IMR-90 (cell line): ENCODE results near the gene TBC1D8. TPM values are rescaled to one million over a fixed set of nuclear protein-coding genes. Genes with fewer than 3 reads are reported as not detected.
A peak's percentile ranks its signal among the peaks of the same experiment; 100 is the strongest.

Source experiments
- ATAC-seq: fragments of 200-7000 bp; cut with Tn5 transposase; 2 replicates; pipeline ENCODE4 v1.9.1; 2020; ENCODE audit warnings: low read depth, mild to moderate bottlenecking, moderate library complexity
- BruUV-seq: library from RNA; stranded (reverse); fragments of 400-500 nt; replicated peaks from 2 replicates; lab custom pipeline; 2021; lab: Mats Ljungman, UMichigan
- CTCF ChIA-PET: fragments of 300-600 bp; formaldehyde crosslinking; extraction: SDS; loops from one replicate; lab custom pipeline; 2021; ENCODE audit warnings: antibody characterized with exemption; lab: Yijun Ruan, JAX
- POLR2A ChIA-PET: fragments of 300-600 bp; sonication (Branson Sonifier 250); formaldehyde crosslinking; loops from one replicate; lab custom pipeline; 2022; ENCODE audit warnings: antibody characterized with exemption; ENCODE audit not compliant: unreplicated experiment; lab: Charles Lee
- DNase-seq: peaks from one replicate; pipeline ENCODE4 v3.0.0; 2013
- H2AFZ ChIP-seq: replicated peaks from 2 replicates; pipeline ENCODE3; 2013; ENCODE audit warnings: low read length, mild to moderate bottlenecking; ENCODE audit not compliant: poor library complexity
- H2AK5ac ChIP-seq: 2 replicates; pipeline ENCODE4 v1.6.1; 2013; ENCODE audit warnings: low read depth, low read length, inconsistent platforms
- H2AK9ac ChIP-seq: replicated peaks from 2 replicates; pipeline ENCODE3; 2013; ENCODE audit warnings: mild to moderate bottlenecking, low read depth, low read length, moderate library complexity; ENCODE audit not compliant: poor library complexity
- H2BK120ac ChIP-seq: 2 replicates; pipeline ENCODE4 v1.6.1; 2013; ENCODE audit warnings: low read depth, low read length, inconsistent platforms
- H2BK15ac ChIP-seq: 3 replicates; pipeline ENCODE4 v1.6.1; 2013; ENCODE audit warnings: low read depth, low read length, inconsistent platforms
- H2BK20ac ChIP-seq: 2 replicates; pipeline ENCODE4 v1.6.1; 2013; ENCODE audit warnings: low read depth, mild to moderate bottlenecking, inconsistent platforms, low read length, moderate library complexity
- H2BK5ac ChIP-seq: 2 replicates; pipeline ENCODE4 v1.6.1; 2013; ENCODE audit warnings: mild to moderate bottlenecking, low read depth, low read length, inconsistent platforms; ENCODE audit not compliant: poor library complexity, severe bottlenecking
- H3K14ac ChIP-seq: replicated peaks from 2 replicates; pipeline ENCODE4 v1.6.1; 2013; ENCODE audit warnings: low read depth, low read length, inconsistent platforms
- H3K18ac ChIP-seq: 2 replicates; pipeline ENCODE4 v1.6.1; 2013; ENCODE audit warnings: low read depth, low read length, control low read depth
- H3K23ac ChIP-seq: 2 replicates; pipeline ENCODE4 v1.6.1; 2013; ENCODE audit warnings: low read depth, low read length, inconsistent platforms
- H3K27ac ChIP-seq: 2 replicates; pipeline ENCODE4 v1.5.1; 2013; ENCODE audit warnings: mild to moderate bottlenecking, control low read depth, low read length; ENCODE audit not compliant: insufficient read depth
- H3K27me3 ChIP-seq: 2 replicates; pipeline ENCODE4 v1.6.1; 2013; ENCODE audit warnings: low read length; ENCODE audit not compliant: control insufficient read depth, insufficient read depth
- H3K36me3 ChIP-seq: 2 replicates; pipeline ENCODE4 v1.6.1; 2013; ENCODE audit warnings: low read length, mixed read lengths; ENCODE audit not compliant: control insufficient read depth, insufficient read depth
- H3K4ac ChIP-seq: 2 replicates; pipeline ENCODE4 v1.6.1; 2013; ENCODE audit warnings: low read depth, low read length, inconsistent platforms
- H3K4me1 ChIP-seq: 2 replicates; pipeline ENCODE4 v1.6.1; 2013; ENCODE audit warnings: low read length, mixed read lengths; ENCODE audit not compliant: control insufficient read depth, insufficient read depth
- H3K4me2 ChIP-seq: 2 replicates; pipeline ENCODE4 v1.6.1; 2013; ENCODE audit warnings: low read depth, mild to moderate bottlenecking, control low read depth, low read length, moderate library complexity
- H3K4me3 ChIP-seq: 2 replicates; pipeline ENCODE4 v1.5.1; 2013; ENCODE audit warnings: low read depth, mild to moderate bottlenecking, control low read depth, low read length, moderate library complexity; ENCODE audit not compliant: insufficient read depth
- H3K56ac ChIP-seq: 2 replicates; pipeline ENCODE4 v1.6.1; 2013; ENCODE audit warnings: low read length, inconsistent platforms; ENCODE audit not compliant: insufficient read depth; ENCODE audit errors: extremely low read depth
- H3K79me1 ChIP-seq, 2 experiments: 2 replicates each; pipeline ENCODE4 v1.6.1; 2013; ENCODE audit warnings: low read length in 2 of 2, inconsistent platforms in 1 of 2, low read depth in 1 of 2
- H3K9ac ChIP-seq: 2 replicates; pipeline ENCODE4 v1.6.1; 2013; ENCODE audit warnings: low read depth, low read length, control low read depth
- H3K9me1 ChIP-seq: 2 replicates; pipeline ENCODE4 v1.6.1; 2013; ENCODE audit warnings: low read length, inconsistent platforms; ENCODE audit not compliant: insufficient read depth
- H3K9me3 ChIP-seq: 2 replicates; pipeline ENCODE4 v1.6.1; 2013; ENCODE audit warnings: low read length; ENCODE audit not compliant: control insufficient read depth, insufficient read depth
- H4K20me1 ChIP-seq: 2 replicates; pipeline ENCODE4 v1.6.1; 2013; ENCODE audit warnings: low read length, inconsistent platforms; ENCODE audit not compliant: insufficient read depth
- H4K5ac ChIP-seq: 2 replicates; pipeline ENCODE4 v1.6.1; 2013; ENCODE audit warnings: mild to moderate bottlenecking, low read depth, low read length, control low read depth
- H4K8ac ChIP-seq, 2 experiments: 2 replicates each; pipeline ENCODE4 v1.6.1; 2013; ENCODE audit warnings: low read depth in 2 of 2, low read length in 2 of 2, control low read depth in 1 of 2, inconsistent platforms in 1 of 2
- H4K91ac ChIP-seq: 2 replicates; pipeline ENCODE4 v1.6.1; 2013; ENCODE audit warnings: low read depth, low read length, inconsistent platforms; ENCODE audit not compliant: insufficient read depth
- BHLHE40 ChIP-seq: fragments of 150-350 bp; IDR thresholded peaks from 2 replicates; pipeline ENCODE4 v1.6.1; 2016; ENCODE audit warnings: mild to moderate bottlenecking, low read depth, low read length
- CHD1 ChIP-seq: IDR thresholded peaks from 2 replicates; pipeline ENCODE4 v1.6.1; 2012; ENCODE audit warnings: low read depth, low read length, improper control_type of control experiment
- CTCF ChIP-seq: conservative IDR thresholded peaks from 2 replicates; pipeline ENCODE4 v1.5.1; 2012; ENCODE audit warnings: mild to moderate bottlenecking, low read depth, low read length, improper control_type of control experiment
- FOS ChIP-seq: fragments of 150-350 bp; IDR thresholded peaks from 2 replicates; pipeline ENCODE4 v1.6.1; 2016; ENCODE audit warnings: low read depth, low read length
- MXI1 ChIP-seq: IDR thresholded peaks from 2 replicates; pipeline ENCODE4 v1.6.1; 2012; ENCODE audit warnings: low read depth, mild to moderate bottlenecking, low read length, moderate library complexity, borderline replicate concordance
- RAD21 ChIP-seq: IDR thresholded peaks from 2 replicates; pipeline ENCODE4 v1.6.1; 2012; ENCODE audit warnings: low read length, improper control_type of control experiment
- RCOR1 ChIP-seq: IDR thresholded peaks from 2 replicates; pipeline ENCODE4 v1.6.1; 2012; ENCODE audit warnings: mild to moderate bottlenecking, low read length, improper control_type of control experiment; ENCODE audit not compliant: insufficient replicate concordance
- WGBS, 2 experiments: methylation state at CpG; one replicate each; pipeline versions ENCODE4 v1.1.5 to v1.1.7; 2013; ENCODE audit warnings: missing lambda C conversion rate in 2 of 2; ENCODE audit not compliant: insufficient read length in 1 of 2; ENCODE audit errors: extremely low coverage in 2 of 2; 5-methylcytosine and 5-hydroxymethylcytosine counted together
- dilution Hi-C: fragments of 300-500 bp; cut with HindIII; formaldehyde crosslinking; loops from one replicate; pipeline ENCODE4 v1.14.3; 2018; ENCODE audit warnings: low sequenced_read_pairs; ENCODE audit not compliant: unreplicated experiment
- in situ Hi-C: fragments of 300-500 bp; cut with MboI; formaldehyde crosslinking; loops from 3 replicates; pipeline ENCODE4 v1.14.3; 2019; ENCODE audit warnings: low sequenced_read_pairs, inconsistent platforms, mixed read lengths
- intact Hi-C: fragments of 100-400 bp; cut with micrococcal nuclease; formaldehyde crosslinking; loops from 2 replicates; pipeline ENCODE4 v1.10.0; 2022
- polyA plus RNA-seq, 3 experiments: library from polyadenylated mRNA; depleted of rRNA; stranded (reverse); fragments of >200 nt; gene quantifications; 2 replicates each; pipeline ENCODE4 v1.2.3, GENCODE V29; 2012; ENCODE audit warnings: low replicate concordance in 1 of 3
- total RNA-seq: library from RNA; depleted of rRNA; stranded (reverse); fragments of >200 nt; gene quantifications from 2 replicates; pipeline ENCODE4 v1.2.3, GENCODE V29; 2012

The TBC1D8 gene
- total and polyA plus RNA-seq, 2 of the 4 experiments (the other 2 are of a cell fraction), result 1.3 to 1.5 TPM

GRCh38 chr2:101120124-101120996 lies 30.8 kb downstream of the TBC1D8 start:
- dilution Hi-C loops, result no loop called here
- Histone ChIP-seq H3K4me2 (no peak overlapping the region), H4K5ac (no peak overlapping the region), H3K14ac (peak overlapping the region; percentile 26), H4K8ac (no peak overlapping the region; a peak in 1 of 4 replicates), H4K20me1 (peaks cover 6% of the 10 kb centered on the region; the same call in 1 of the 2 replicates), H3K23ac (peak overlapping the region; percentile 44), H3K27ac (no peak overlapping the region), H2BK120ac (peak overlapping the region; percentile 23; the same call in 1 of the 2 replicates), H4K91ac (peak overlapping the region; percentile 11; the same call in 1 of the 2 replicates), H2BK20ac (peak overlapping the region; percentile 44; the same call in 1 of the 2 replicates), H3K9me3 (no peaks in the 10 kb centered on the region), H3K27me3 (no peaks in the 10 kb centered on the region), H3K79me1 (peaks cover 3 to 53% of the 10 kb centered on the region in 2 experiments; a peak in 3 of 4 replicates), H2BK5ac (no peak overlapping the region), H3K9me1 (peaks cover 37% of the 10 kb centered on the region), H2BK15ac (no peak overlapping the region; the same call in 2 of the 3 replicates), H3K4me3 (no peak overlapping the region), H2AK9ac (no peak overlapping the region), H3K56ac (no peak overlapping the region), H3K9ac (no peak overlapping the region), H3K36me3 (no peaks in the 10 kb centered on the region), H3K4ac (peak overlapping the region; percentile 72), H2AFZ (no peak overlapping the region), H2AK5ac (peak overlapping the region; percentile 83), H3K18ac (peak overlapping the region; percentile 27; the same call in 1 of the 2 replicates), H3K4me1 (peaks cover 22% of the 10 kb centered on the region)
- TF ChIP-seq FOS (no peak), BHLHE40 (peak; percentile 6; the same call in 1 of the 2 replicates), RAD21 (no peak), CTCF (no peak), CHD1 (no peak), RCOR1 (no peak), MXI1 (no peak)
- CTCF ChIA-PET, result interaction anchor here (0.6 kb wide), 1 partner anchor 226 kb away, joined by 3 read pairs; no protein-coding TSS in a partner anchor
- ATAC-seq (no peak), DNase-seq (peak; percentile 29)
- POLR2A ChIA-PET, result no interaction called here
- intact Hi-C loops, result no loop called here
- in situ Hi-C loops, result no loop called here
- WGBS, 2 experiments, result 66% methylated on average over 4 of the region's 11 CpGs; no CpG with 5 or more reads in 1 of the 2 experiments
- no TSS peak for BruUV-seq
